ENCODE results near the gene EVI5. TPM values are rescaled to one million over a fixed set of nuclear protein-coding genes. Genes with fewer than 3 reads are reported as not detected.

EVI5 gene
- total RNA-seq, 2 experiments from 2014 or later, result 25.7 to 27.9 TPM

- ChIA-PET CTCF (no interaction called here), POLR2A (no interaction called here)
- no peak overlapping the region for H3K4me3 Mint-ChIP-seq
- no peak for TF ChIP-seq CTCF (IDR thresholded peaks at IDR 0.05)
- peaks cover 11% of the 10 kb centered on the region for H3K27me3 Mint-ChIP-seq
- no peak overlapping the region for H3K27ac Mint-ChIP-seq
- peaks cover 3% of the 10 kb centered on the region for H3K9me3 Mint-ChIP-seq
- no peak for ATAC-seq
- no peaks in the 10 kb centered on the region for H3K4me1 Mint-ChIP-seq (ENCODE audit: low read depth)
- intact Hi-C loops (cut with micrococcal nuclease), result no loop called here
- no peak for DNase-seq
- H3K36me3 Mint-ChIP-seq (ENCODE audit: low read depth), result no peaks in the 10 kb centered on the region
These were observed 15.1 kb downstream of the EVI5 start for GRCh38 chr1:92769856-92770255.

GRCh38 chr1:92768915-92769314 is 16.0 kb downstream of the EVI5 start:
- H3K4me3 Mint-ChIP-seq, result no peak overlapping the region
- DNase-seq (no peak), ATAC-seq (no peak)
- peaks cover 3% of the 10 kb centered on the region for H3K9me3 Mint-ChIP-seq
- POLR2A ChIA-PET, result interaction anchor here (0.6 to 1.3 kb wide), 2 partner anchors 12 to 38 kb away, joined by 3 read pairs; no protein-coding TSS in a partner anchor
- CTCF ChIA-PET, result no interaction called here
- no peak overlapping the region for H3K27ac Mint-ChIP-seq
- H3K27me3 Mint-ChIP-seq, result peaks cover 8% of the 10 kb centered on the region
- intact Hi-C loops (cut with micrococcal nuclease), result no loop called here
- TF ChIP-seq CTCF (IDR thresholded peaks at IDR 0.05), result no peak
- H3K4me1 Mint-ChIP-seq (ENCODE audit: low read depth), result no peaks in the 10 kb centered on the region
- H3K36me3 Mint-ChIP-seq (ENCODE audit: low read depth), result no peaks in the 10 kb centered on the region

- CTCF ChIA-PET, result interaction anchor here (1.1 to 1.4 kb wide), 2 partner anchors 19 to 50 kb away, joined by 3 to 5 read pairs; no protein-coding TSS in a partner anchor
- H3K4me3 Mint-ChIP-seq, result no peak overlapping the region
- no peak for ATAC-seq
These were observed 16.6 kb downstream of the EVI5 start for GRCh38 chr1:92768296-92768695.

GRCh38 chr1:92764116-92764515 is 20.8 kb downstream of the EVI5 start:
- DNase-seq (no peak), ATAC-seq (no peak)
- Mint-ChIP-seq H3K27me3 (no peaks in the 10 kb centered on the region), H3K4me1 (ENCODE audit: low read depth) (no peaks in the 10 kb centered on the region), H3K27ac (no peak overlapping the region), H3K4me3 (no peak overlapping the region), H3K36me3 (ENCODE audit: low read depth) (no peaks in the 10 kb centered on the region), H3K9me3 (peaks cover 3% of the 10 kb centered on the region)
- ChIA-PET POLR2A (no interaction called here), CTCF (interaction anchor here (0.9 to 1.1 kb wide), 3 partner anchors 15 to 95 kb away, joined by 3 to 5 read pairs (median 3); no protein-coding TSS in a partner anchor)
- TF ChIP-seq CTCF (IDR thresholded peaks at IDR 0.05), result no peak
- intact Hi-C loops (cut with micrococcal nuclease), result no loop called here

More at GRCh38 chr1:92768296-92768695, 16.6 kb downstream of the EVI5 start:
- Mint-ChIP-seq H3K27ac (no peak overlapping the region), H3K4me1 (ENCODE audit: low read depth) (no peaks in the 10 kb centered on the region), H3K9me3 (peaks cover 3% of the 10 kb centered on the region), H3K27me3 (peaks cover 6% of the 10 kb centered on the region), H3K36me3 (ENCODE audit: low read depth) (no peaks in the 10 kb centered on the region)
- TF ChIP-seq CTCF (IDR thresholded peaks at IDR 0.05), result no peak
- POLR2A ChIA-PET, result interaction anchor here (1.3 kb wide), 1 partner anchor 12 kb away, joined by 3 read pairs; no protein-coding TSS in a partner anchor
- intact Hi-C loops (cut with micrococcal nuclease), result no loop called here
- DNase-seq, result no peak

- ATAC-seq (no peak), DNase-seq (no peak)
- Mint-ChIP-seq H3K36me3 (ENCODE audit: low read depth) (no peaks in the 10 kb centered on the region), H3K4me3 (no peak overlapping the region), H3K27ac (no peak overlapping the region), H3K27me3 (no peaks in the 10 kb centered on the region), H3K9me3 (no peaks in the 10 kb centered on the region), H3K4me1 (ENCODE audit: low read depth) (no peaks in the 10 kb centered on the region)
- no peak for TF ChIP-seq CTCF (IDR thresholded peaks at IDR 0.05)
- CTCF ChIA-PET, result interaction anchor here (1.2 to 2.4 kb wide), 3 partner anchors 13 to 56 kb away, joined by 4 to 14 read pairs (median 11); no protein-coding TSS in a partner anchor
- intact Hi-C loops (cut with micrococcal nuclease), result no loop called here
- POLR2A ChIA-PET, result no interaction called here
These were observed 22.6 kb downstream of the EVI5 start for GRCh38 chr1:92762355-92762754.

Data from activated CD8-positive, alpha-beta T cell treated with anti-CD3 and anti-CD28 coated beads for 36 hours (primary cell).